HG03432 (cell line): Measurements from ENCODE around the gene SPATA21.
"Not testable (repeated sequence)": the region's sequence is repeated elsewhere in the genome, so short reads cannot be mapped to it uniquely, and the experiment has no call there.

ENCODE experiments used
- ATAC-seq: cut with Tn5 transposase; IDR thresholded peaks from one replicate; pipeline ENCODE4 v1.9.1; 2021; ENCODE audit warnings: mild to moderate bottlenecking, moderate library complexity; ENCODE audit not compliant: unreplicated experiment

Gene SPATA21

GRCh38 chr1:16387201-16388188 lies 49.7 kb downstream of the SPATA21 start:
- ATAC-seq = peak; percentile 43

GRCh38 chr1:16386454-16387113 lies 50.6 kb downstream of the SPATA21 start:
- no peak for ATAC-seq

GRCh38 chr1:16385659-16386453 lies 51.4 kb downstream of the SPATA21 start:
- no peak for ATAC-seq

- no peak for ATAC-seq
These were observed 53.3 kb downstream of the SPATA21 start for GRCh38 chr1:16383888-16384287.

- ATAC-seq = no peak
These were observed 56.4 kb downstream of the SPATA21 start for GRCh38 chr1:16380868-16381267.

- no peak for ATAC-seq
These were observed 58.8 kb downstream of the SPATA21 start for GRCh38 chr1:16378443-16378842.

- no peak for ATAC-seq
These were observed 60.3 kb downstream of the SPATA21 start for GRCh38 chr1:16376971-16377370.

- no peak for ATAC-seq
These were observed 61.5 kb downstream of the SPATA21 start for GRCh38 chr1:16375521-16376340.

- no peak for ATAC-seq
These were observed 63.0 kb downstream of the SPATA21 start for GRCh38 chr1:16374266-16374665.

- ATAC-seq = no peak
These were observed 64.5 kb downstream of the SPATA21 start for GRCh38 chr1:16372535-16373285.

GRCh38 chr1:16371725-16372124 lies 65.5 kb downstream of the SPATA21 start:
- no peak for ATAC-seq

- no peak for ATAC-seq
These were observed 67.4 kb downstream of the SPATA21 start for GRCh38 chr1:16369821-16370220.

GRCh38 chr1:16367968-16368890 lies 69.0 kb downstream of the SPATA21 start:
- ATAC-seq = no peak

- peak; percentile 72 for ATAC-seq
These were observed 69.8 kb downstream of the SPATA21 start for GRCh38 chr1:16367258-16367967.

- ATAC-seq = peak; percentile 77
These were observed 70.4 kb downstream of the SPATA21 start, which contains the start of gene SZRD1 for GRCh38 chr1:16366722-16367257. TSS of gene SZRD1 (plus strand) at chr1:16367242. CDS start at chr1:16367258, 16 bp downstream.

- ATAC-seq = not testable (repeated sequence)
These were observed 72.1 kb downstream of the SPATA21 start for GRCh38 chr1:16365146-16365498.

GRCh38 chr1:16356867-16357266 lies 80.4 kb downstream of the SPATA21 start:
- ATAC-seq = no peak

- no peak for ATAC-seq
These were observed 82.6 kb downstream of the SPATA21 start for GRCh38 chr1:16354619-16355018.
